ENCODE measurements around the gene FZD1.

DNA sequence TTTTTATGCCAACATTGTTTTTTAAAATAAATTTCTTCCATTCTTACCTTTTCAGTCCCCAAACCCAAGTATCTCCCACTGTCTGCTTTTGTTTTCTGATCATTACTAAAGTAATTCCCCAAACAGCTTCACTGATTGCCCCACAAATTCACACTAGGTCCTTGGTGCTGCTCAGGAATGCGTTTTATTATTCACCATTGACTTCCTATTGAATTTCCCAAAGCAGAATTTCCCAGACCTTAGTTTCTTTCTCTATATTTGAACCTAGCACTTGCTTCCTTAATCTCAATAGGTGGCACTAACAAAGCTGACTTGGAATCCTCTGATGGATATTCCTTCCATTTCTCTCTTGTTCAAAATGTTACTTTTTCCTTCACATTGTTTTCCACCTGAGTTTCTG, 52.2 kb downstream of the FZD1 start:
- no peak for TF ChIP-seq SP1 (IDR thresholded peaks at IDR 0.05)
- no peak for TF ChIP-seq FOXK2 (IDR thresholded peaks at IDR 0.05)
- TF ChIP-seq, protein P1, sequence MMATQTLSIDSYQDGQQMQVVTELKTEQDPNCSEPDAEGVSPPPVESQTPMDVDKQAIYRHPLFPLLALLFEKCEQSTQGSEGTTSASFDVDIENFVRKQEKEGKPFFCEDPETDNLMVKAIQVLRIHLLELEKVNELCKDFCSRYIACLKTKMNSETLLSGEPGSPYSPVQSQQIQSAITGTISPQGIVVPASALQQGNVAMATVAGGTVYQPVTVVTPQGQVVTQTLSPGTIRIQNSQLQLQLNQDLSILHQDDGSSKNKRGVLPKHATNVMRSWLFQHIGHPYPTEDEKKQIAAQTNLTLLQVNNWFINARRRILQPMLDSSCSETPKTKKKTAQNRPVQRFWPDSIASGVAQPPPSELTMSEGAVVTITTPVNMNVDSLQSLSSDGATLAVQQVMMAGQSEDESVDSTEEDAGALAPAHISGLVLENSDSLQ (IDR thresholded peaks at IDR 0.05), result no peak

All from HEK293T (cell line).